ENCODE results near the gene MALRD1.

Gene MALRD1

GRCh38 chr10:19782430-19783089 is 734.0 kb downstream of the MALRD1 start:
- DNase-seq (ENCODE audit: low spot score) = no peak

- no peak for DNase-seq (ENCODE audit: low spot score)
These were observed 735.1 kb downstream of the MALRD1 start for GRCh38 chr10:19783721-19784120.

Data from kidney tubule cell (primary cell).